ENCODE results near the gene PLCD1.

GRCh38 chr3:38036906-38037305 is 7.5 kb upstream of the PLCD1 start:
- TF ChIP-seq JUNB (CRISPR knock-in tag; IDR thresholded peaks at IDR 0.05; ENCODE audit: borderline replicate concordance) (no peak), E2F5 (CRISPR knock-in tag; conservative IDR thresholded peaks at IDR 0.05) (no peak), ZNF724P (CRISPR knock-in tag; IDR thresholded peaks at IDR 0.05; ENCODE audit: borderline replicate concordance) (no peak), ZNF280D (CRISPR knock-in tag; IDR thresholded peaks at IDR 0.05) (no peak), HOXA7 (CRISPR knock-in tag; IDR thresholded peaks at IDR 0.05) (no peak), MYNN (CRISPR knock-in tag; IDR thresholded peaks at IDR 0.05; ENCODE audit: low read depth) (no peak), CTCF (CRISPR knock-in tag; IDR thresholded peaks at IDR 0.05) (no peak), SMC3 (IDR thresholded peaks at IDR 0.05; ENCODE audit: low read length) (no peak), ZNF543 (CRISPR knock-in tag; IDR thresholded peaks at IDR 0.05) (no peak), ZBTB1 (CRISPR knock-in tag; IDR thresholded peaks at IDR 0.05; ENCODE audit: borderline replicate concordance) (no peak), POLR2A (IDR thresholded peaks at IDR 0.05; ENCODE audit: insufficient read depth in 1 of 2, low read depth in 2 of 2, low read length in 2 of 2) (no peak), ISL2 (CRISPR knock-in tag; IDR thresholded peaks at IDR 0.05) (no peak)

Measured in HepG2 (cell line).